Measurements from ENCODE around the gene SUPT3H. TPM values are rescaled to one million over a fixed set of nuclear protein-coding genes. Genes with fewer than 3 reads are reported as not detected.
"Not testable (repeated sequence)": the region's sequence is repeated elsewhere in the genome, so short reads cannot be mapped to it uniquely, and the experiment has no call there.

Gene SUPT3H
- polyA plus RNA-seq, 1 donor = 12.0 TPM

GRCh38 chr6:45297320-45297719, 80.4 kb downstream of the SUPT3H start:
- no peak for DNase-seq
- no peaks in the 10 kb centered on the region for H3K4me1 ChIP-seq (ENCODE audit: control insufficient read depth, insufficient read depth, low read length)
- no peaks in the 10 kb centered on the region for H3K9me3 ChIP-seq (ENCODE audit: control insufficient read depth, low read depth, low read length)
- no peak overlapping the region for H3K4me3 ChIP-seq (ENCODE audit: low read length)
- no peaks in the 10 kb centered on the region for H3K36me3 ChIP-seq (ENCODE audit: control insufficient read depth, insufficient read depth, low read length)
- no peak overlapping the region for H3K27ac ChIP-seq (ENCODE audit: low read length)
- H3K27me3 ChIP-seq (ENCODE audit: control insufficient read depth, insufficient read depth, low read length) = no peaks in the 10 kb centered on the region

- WGBS (ENCODE audit: insufficient coverage, low lambda C conversion rate) = no CpG with 5 or more reads among the region's 1 CpG
- H3K9me3 ChIP-seq (ENCODE audit: control insufficient read depth, low read depth, low read length); DNase-seq; H3K4me1 ChIP-seq (ENCODE audit: control insufficient read depth, insufficient read depth, low read length); H3K27me3 ChIP-seq (ENCODE audit: control insufficient read depth, insufficient read depth, low read length); H3K4me3 ChIP-seq (ENCODE audit: low read length); H3K36me3 ChIP-seq (ENCODE audit: control insufficient read depth, insufficient read depth, low read length); H3K27ac ChIP-seq (ENCODE audit: low read length): not testable (repeated sequence)
Observed at GRCh38 chr6:45294065-45294701, 83.6 kb downstream of the SUPT3H start.

- 100% methylated on average over 1 of the region's 3 CpGs for WGBS (ENCODE audit: insufficient coverage, low lambda C conversion rate)
- Histone ChIP-seq H3K27ac (ENCODE audit: low read length) (no peak overlapping the region), H3K4me3 (ENCODE audit: low read length) (no peak overlapping the region), H3K27me3 (ENCODE audit: control insufficient read depth, insufficient read depth, low read length) (no peaks in the 10 kb centered on the region), H3K4me1 (ENCODE audit: control insufficient read depth, insufficient read depth, low read length) (no peaks in the 10 kb centered on the region), H3K9me3 (ENCODE audit: control insufficient read depth, low read depth, low read length) (no peaks in the 10 kb centered on the region), H3K36me3 (ENCODE audit: control insufficient read depth, insufficient read depth, low read length) (no peaks in the 10 kb centered on the region)
- DNase-seq = no peak
Observed at GRCh38 chr6:45293306-45293705, 84.4 kb downstream of the SUPT3H start.

- WGBS (ENCODE audit: insufficient coverage, low lambda C conversion rate) = no CpG with 5 or more reads among the region's 5 CpGs
- H3K27ac ChIP-seq (ENCODE audit: low read length) = no peak overlapping the region
Observed at GRCh38 chr6:45289751-45290514, 87.8 kb downstream of the SUPT3H start.

GRCh38 chr6:45286707-45287106, 91.0 kb downstream of the SUPT3H start:
- no CpG with 5 or more reads among the region's 3 CpGs for WGBS (ENCODE audit: insufficient coverage, low lambda C conversion rate)
- not testable (repeated sequence) for H3K4me3 ChIP-seq (ENCODE audit: low read length); H3K36me3 ChIP-seq (ENCODE audit: control insufficient read depth, insufficient read depth, low read length); H3K4me1 ChIP-seq (ENCODE audit: control insufficient read depth, insufficient read depth, low read length); H3K9me3 ChIP-seq (ENCODE audit: control insufficient read depth, low read depth, low read length); H3K27ac ChIP-seq (ENCODE audit: low read length); H3K27me3 ChIP-seq (ENCODE audit: control insufficient read depth, insufficient read depth, low read length); DNase-seq

More at GRCh38 chr6:45289751-45290514, 87.8 kb downstream of the SUPT3H start:
- Histone ChIP-seq H3K4me3 (ENCODE audit: low read length) (no peak overlapping the region), H3K4me1 (ENCODE audit: control insufficient read depth, insufficient read depth, low read length) (no peaks in the 10 kb centered on the region), H3K36me3 (ENCODE audit: control insufficient read depth, insufficient read depth, low read length) (no peaks in the 10 kb centered on the region), H3K9me3 (ENCODE audit: control insufficient read depth, low read depth, low read length) (no peaks in the 10 kb centered on the region), H3K27me3 (ENCODE audit: control insufficient read depth, insufficient read depth, low read length) (no peaks in the 10 kb centered on the region)
- no peak for DNase-seq

GRCh38 chr6:45278367-45278766, 99.4 kb downstream of the SUPT3H start:
- H3K4me1 ChIP-seq (ENCODE audit: control insufficient read depth, insufficient read depth, low read length) = no peaks in the 10 kb centered on the region
- no peaks in the 10 kb centered on the region for H3K27me3 ChIP-seq (ENCODE audit: control insufficient read depth, insufficient read depth, low read length)
- no peaks in the 10 kb centered on the region for H3K36me3 ChIP-seq (ENCODE audit: control insufficient read depth, insufficient read depth, low read length)
- WGBS (ENCODE audit: insufficient coverage, low lambda C conversion rate) = no CpG with 5 or more reads among the region's 1 CpG
- no peak overlapping the region for H3K4me3 ChIP-seq (ENCODE audit: low read length)
- H3K27ac ChIP-seq (ENCODE audit: low read length) = no peak overlapping the region
- H3K9me3 ChIP-seq (ENCODE audit: control insufficient read depth, low read depth, low read length) = peaks cover 3% of the 10 kb centered on the region
- no peak for DNase-seq

GRCh38 chr6:45277741-45278140, 100.0 kb downstream of the SUPT3H start:
- H3K27me3 ChIP-seq (ENCODE audit: control insufficient read depth, insufficient read depth, low read length); H3K27ac ChIP-seq (ENCODE audit: low read length); H3K4me3 ChIP-seq (ENCODE audit: low read length); H3K9me3 ChIP-seq (ENCODE audit: control insufficient read depth, low read depth, low read length); H3K4me1 ChIP-seq (ENCODE audit: control insufficient read depth, insufficient read depth, low read length); DNase-seq; H3K36me3 ChIP-seq (ENCODE audit: control insufficient read depth, insufficient read depth, low read length): not testable (repeated sequence)
- no CpG with 5 or more reads among the region's 4 CpGs for WGBS (ENCODE audit: insufficient coverage, low lambda C conversion rate)

GRCh38 chr6:45275358-45275757, 102.4 kb downstream of the SUPT3H start:
- no peaks in the 10 kb centered on the region for H3K9me3 ChIP-seq (ENCODE audit: control insufficient read depth, low read depth, low read length)
- no peaks in the 10 kb centered on the region for H3K4me1 ChIP-seq (ENCODE audit: control insufficient read depth, insufficient read depth, low read length)
- no peaks in the 10 kb centered on the region for H3K27me3 ChIP-seq (ENCODE audit: control insufficient read depth, insufficient read depth, low read length)
- no peak overlapping the region for H3K27ac ChIP-seq (ENCODE audit: low read length)
- H3K4me3 ChIP-seq (ENCODE audit: low read length) = no peak overlapping the region
- 88% methylated on average over 1 of the region's 1 CpG for WGBS (ENCODE audit: insufficient coverage, low lambda C conversion rate)
- DNase-seq = no peak
- H3K36me3 ChIP-seq (ENCODE audit: control insufficient read depth, insufficient read depth, low read length) = no peaks in the 10 kb centered on the region

GRCh38 chr6:45272626-45273025, 105.1 kb downstream of the SUPT3H start:
- no peak overlapping the region for H3K27ac ChIP-seq (ENCODE audit: low read length)
- no peaks in the 10 kb centered on the region for H3K4me1 ChIP-seq (ENCODE audit: control insufficient read depth, insufficient read depth, low read length)
- no peak for DNase-seq
- WGBS (ENCODE audit: insufficient coverage, low lambda C conversion rate) = no CpG with 5 or more reads among the region's 2 CpGs
- no peak overlapping the region for H3K4me3 ChIP-seq (ENCODE audit: low read length)
- no peaks in the 10 kb centered on the region for H3K27me3 ChIP-seq (ENCODE audit: control insufficient read depth, insufficient read depth, low read length)
- no peaks in the 10 kb centered on the region for H3K9me3 ChIP-seq (ENCODE audit: control insufficient read depth, low read depth, low read length)
- no peaks in the 10 kb centered on the region for H3K36me3 ChIP-seq (ENCODE audit: control insufficient read depth, insufficient read depth, low read length)

GRCh38 chr6:45265246-45265645, 112.5 kb downstream of the SUPT3H start:
- no peaks in the 10 kb centered on the region for H3K36me3 ChIP-seq (ENCODE audit: control insufficient read depth, insufficient read depth, low read length)
- H3K27me3 ChIP-seq (ENCODE audit: control insufficient read depth, insufficient read depth, low read length) = no peaks in the 10 kb centered on the region
- no peaks in the 10 kb centered on the region for H3K9me3 ChIP-seq (ENCODE audit: control insufficient read depth, low read depth, low read length)
- WGBS (ENCODE audit: insufficient coverage, low lambda C conversion rate) = 20% methylated on average over 1 of the region's 2 CpGs
- no peak for DNase-seq
- H3K4me1 ChIP-seq (ENCODE audit: control insufficient read depth, insufficient read depth, low read length) = no peaks in the 10 kb centered on the region
- no peak overlapping the region for H3K4me3 ChIP-seq (ENCODE audit: low read length)
- H3K27ac ChIP-seq (ENCODE audit: low read length) = no peak overlapping the region

- no peaks in the 10 kb centered on the region for H3K4me1 ChIP-seq (ENCODE audit: control insufficient read depth, insufficient read depth, low read length)
- WGBS (ENCODE audit: insufficient coverage, low lambda C conversion rate) = 58% methylated on average over 2 of the region's 3 CpGs
- no peaks in the 10 kb centered on the region for H3K27me3 ChIP-seq (ENCODE audit: control insufficient read depth, insufficient read depth, low read length)
- H3K4me3 ChIP-seq (ENCODE audit: low read length) = no peak overlapping the region
- H3K27ac ChIP-seq (ENCODE audit: low read length) = peak overlapping the region; percentile 27
- H3K36me3 ChIP-seq (ENCODE audit: control insufficient read depth, insufficient read depth, low read length) = no peaks in the 10 kb centered on the region
- DNase-seq = peak; percentile 34 to 67
- H3K9me3 ChIP-seq (ENCODE audit: control insufficient read depth, low read depth, low read length) = no peaks in the 10 kb centered on the region
Observed at GRCh38 chr6:45260696-45261095, 117.0 kb downstream of the SUPT3H start.

Data from large intestine (tissue), 3 donors.